K562 (cell line): ENCODE measurements around the gene KCTD7. TPM values are rescaled to one million over a fixed set of nuclear protein-coding genes. Genes with fewer than 3 reads are reported as not detected.

Experiments
- CBX2 ChIP-seq: fragments of 200-600 bp; sonication (generic); IDR thresholded peaks from one replicate; pipeline ENCODE4 v1.6.1; 2012; ENCODE audit warnings: mild to moderate bottlenecking, low read length, inconsistent platforms; ENCODE audit not compliant: insufficient read depth, poor library complexity, severe bottlenecking
- JUN ChIP-seq, 2 experiments: sonication (generic) in 1 of 2; formaldehyde crosslinking in 1 of 2; IDR thresholded peaks; 2 replicates each; pipeline versions ENCODE4 v1.6.1 to v1.8.0; 2012 to 2022; ENCODE audit warnings: borderline replicate concordance in 2 of 2, mild to moderate bottlenecking in 2 of 2, improper control_type of control experiment in 1 of 2, low read depth in 1 of 2, low read length in 1 of 2, missing genetic modification reagents in 1 of 2
- PHTF2 ChIP-seq: fragments of 250-450 bp; sonication (Bioruptor Pico); IDR thresholded peaks from 2 replicates; pipeline ENCODE4 v1.5.0; 2021; ENCODE audit warnings: mild to moderate bottlenecking
- polyA plus RNA-seq, 8 experiments: library from polyadenylated mRNA; depleted of rRNA in 4 of 8; stranded (reverse) in 5 of 8; unstranded in 3 of 8; fragments of >200 nt; fragmentation: Nextera tagmentation in 2 of 8; fragmentation: Illumina TruSeq in 1 of 8; extraction: Ambion mirVana in 2 of 8; extraction: Trizol in 1 of 8; gene quantifications; 2 replicates each; pipeline versions ENCODE4 v1.2.1 to v1.2.3, GENCODE V29; 2011 to 2014; ENCODE audit warnings: inconsistent platforms in 1 of 8, missing spikeins in 1 of 8
- total RNA-seq, 7 experiments: library from RNA; depleted of rRNA in 6 of 7; stranded (reverse); fragments of >200 nt in 6 of 7; fragmentation: Illumina TruSeq in 2 of 7; extraction: Trizol in 2 of 7; gene quantifications; 2 replicates each; pipeline versions ENCODE4 v1.2.1 to v1.2.3, GENCODE V29; 2011 to 2021; ENCODE audit warnings: low replicate concordance in 1 of 7
- TF ChIP-seq, protein P1 (sequence below): sonication (generic); formaldehyde crosslinking; IDR thresholded peaks from 2 replicates; pipeline ENCODE4 v1.8.0; 2022; ENCODE audit warnings: mild to moderate bottlenecking, missing genetic modification reagents

The KCTD7 gene
- total and polyA plus RNA-seq, 9 of the 15 experiments (the other 6 are each of a cell fraction or from before 2014, with no cell fraction given), result 1.5 to 26.0 (median 9.0) TPM

DNA sequence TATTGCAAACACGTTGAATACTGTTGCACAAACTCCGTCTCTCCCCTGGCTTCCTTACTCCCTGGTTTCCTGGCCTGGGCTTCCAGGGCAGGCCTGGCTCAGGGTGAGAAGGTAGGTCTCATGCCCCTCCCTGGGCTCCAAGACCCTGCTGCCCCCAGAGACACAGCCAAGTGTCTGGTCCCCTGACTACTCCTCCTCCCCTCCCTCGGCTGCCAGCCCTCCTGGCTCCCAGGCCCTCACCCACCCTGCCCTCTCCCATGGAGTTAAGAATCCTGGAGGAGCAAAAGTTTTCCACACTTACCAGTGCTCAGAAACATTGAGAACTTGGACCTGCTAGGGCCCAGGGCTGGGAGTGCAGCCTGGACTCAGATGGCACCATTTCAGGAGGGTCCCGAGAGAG, 64.7 kb downstream of the KCTD7 start (continued):
- TF ChIP-seq, protein P1, sequence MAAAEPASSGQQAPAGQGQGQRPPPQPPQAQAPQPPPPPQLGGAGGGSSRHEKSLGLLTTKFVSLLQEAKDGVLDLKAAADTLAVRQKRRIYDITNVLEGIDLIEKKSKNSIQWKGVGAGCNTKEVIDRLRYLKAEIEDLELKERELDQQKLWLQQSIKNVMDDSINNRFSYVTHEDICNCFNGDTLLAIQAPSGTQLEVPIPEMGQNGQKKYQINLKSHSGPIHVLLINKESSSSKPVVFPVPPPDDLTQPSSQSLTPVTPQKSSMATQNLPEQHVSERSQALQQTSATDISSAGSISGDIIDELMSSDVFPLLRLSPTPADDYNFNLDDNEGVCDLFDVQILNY (CRISPR knock-in tag), result no peak
- TF ChIP-seq CBX2 (no peak), JUN (IDR thresholded peaks at IDR 0.05; ENCODE audit: borderline replicate concordance, low read depth, low read length) (no peak), JUN (CRISPR knock-in tag; IDR thresholded peaks at IDR 0.05; ENCODE audit: borderline replicate concordance) (no peak), PHTF2 (CRISPR knock-in tag) (no peak)

Other genes starting within 250 kb of the KCTD7 start
- gene RABGEF1, start 111.9 kb downstream of the KCTD7 start, total RNA-seq (2014; rRNA removed), result 13.1 and 18.6 TPM in 2 replicates
- gene RABGEF1, start 111.9 kb downstream of the KCTD7 start, total RNA-seq (2014; rRNA removed; fragmentation: Illumina TruSeq; extraction: Trizol), result 20.5 and 24.0 TPM in 2 replicates
- 21.4 and 22.8 TPM in 2 replicates for gene RABGEF1, start 111.9 kb downstream of the KCTD7 start, total RNA-seq (2015; rRNA removed; fragmentation: Illumina TruSeq; extraction: Trizol)
- 18.2 and 20.7 TPM in 2 replicates for gene RABGEF1, start 111.9 kb downstream of the KCTD7 start, total RNA-seq (2021)
- 21.1 and 27.4 TPM in 2 replicates for gene RABGEF1, start 111.9 kb downstream of the KCTD7 start, polyA plus RNA-seq (2011; rRNA removed)
- 23.7 and 29.3 TPM in 2 replicates for gene RABGEF1, start 111.9 kb downstream of the KCTD7 start, polyA plus RNA-seq (2014; fragmentation: Illumina TruSeq; extraction: Trizol)
- 10 to 100 TPM in 1 of 2 experiments, 1 to 10 TPM in 1; 7.0 to 11.5 TPM for gene RABGEF1, start 111.9 kb downstream of the KCTD7 start, polyA plus RNA-seq (2014; fragmentation: Nextera tagmentation; extraction: Ambion mirVana)
- gene RABGEF1, start 111.9 kb downstream of the KCTD7 start, polyA plus RNA-seq (2014; rRNA removed), result 15.1 and 16.3 TPM in 2 replicates